ENCODE data around the gene SLC29A2.

The SLC29A2 gene

GRCh38 chr11:66413167-66413566 lies 41.6 kb upstream of the SLC29A2 start:
- Histone ChIP-seq H3K4me3 (ENCODE audit: severe bottlenecking) (no peak overlapping the region), H3K36me3 (ENCODE audit: low read depth) (no peaks in the 10 kb centered on the region), H3K4me1 (ENCODE audit: insufficient read depth, poor library complexity, severe bottlenecking) (no peaks in the 10 kb centered on the region), H3K27ac (ENCODE audit: poor library complexity, severe bottlenecking) (no peak overlapping the region), H3K9me3 (ENCODE audit: severe bottlenecking) (peaks cover 2% of the 10 kb centered on the region), H3K27me3 (ENCODE audit: insufficient read depth, poor library complexity, severe bottlenecking) (peaks cover 10% of the 10 kb centered on the region)
- ATAC-seq (ENCODE audit: low read depth) (no peak), DNase-seq (ENCODE audit: low spot score) (no peak)
- TF ChIP-seq, protein P1, sequence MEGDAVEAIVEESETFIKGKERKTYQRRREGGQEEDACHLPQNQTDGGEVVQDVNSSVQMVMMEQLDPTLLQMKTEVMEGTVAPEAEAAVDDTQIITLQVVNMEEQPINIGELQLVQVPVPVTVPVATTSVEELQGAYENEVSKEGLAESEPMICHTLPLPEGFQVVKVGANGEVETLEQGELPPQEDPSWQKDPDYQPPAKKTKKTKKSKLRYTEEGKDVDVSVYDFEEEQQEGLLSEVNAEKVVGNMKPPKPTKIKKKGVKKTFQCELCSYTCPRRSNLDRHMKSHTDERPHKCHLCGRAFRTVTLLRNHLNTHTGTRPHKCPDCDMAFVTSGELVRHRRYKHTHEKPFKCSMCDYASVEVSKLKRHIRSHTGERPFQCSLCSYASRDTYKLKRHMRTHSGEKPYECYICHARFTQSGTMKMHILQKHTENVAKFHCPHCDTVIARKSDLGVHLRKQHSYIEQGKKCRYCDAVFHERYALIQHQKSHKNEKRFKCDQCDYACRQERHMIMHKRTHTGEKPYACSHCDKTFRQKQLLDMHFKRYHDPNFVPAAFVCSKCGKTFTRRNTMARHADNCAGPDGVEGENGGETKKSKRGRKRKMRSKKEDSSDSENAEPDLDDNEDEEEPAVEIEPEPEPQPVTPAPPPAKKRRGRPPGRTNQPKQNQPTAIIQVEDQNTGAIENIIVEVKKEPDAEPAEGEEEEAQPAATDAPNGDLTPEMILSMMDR (IDR thresholded peaks at IDR 0.05; ENCODE audit: poor library complexity, severe bottlenecking) = no peak

DNA sequence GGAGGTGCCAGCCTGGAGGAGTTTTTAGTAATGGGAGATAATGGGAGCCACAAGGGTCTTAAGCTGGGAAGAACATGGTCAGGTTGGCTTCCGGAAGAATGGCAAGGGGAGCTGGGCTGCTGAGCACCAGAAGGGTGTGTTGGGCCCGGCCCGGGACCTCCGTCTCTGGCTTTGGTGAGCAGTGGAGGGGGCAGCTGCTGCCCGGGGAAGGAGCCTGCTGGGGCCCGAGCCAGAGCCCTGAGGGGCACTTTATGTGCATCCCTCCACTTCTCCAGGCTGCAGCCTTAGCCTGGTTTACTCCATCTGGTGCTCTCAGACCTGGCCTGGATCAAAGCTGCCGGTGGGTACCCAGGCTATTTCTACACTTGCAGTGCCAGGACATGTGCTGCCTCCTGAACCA lies 40.5 kb upstream of the SLC29A2 start:
- no peak for DNase-seq (ENCODE audit: low spot score)
- no peak overlapping the region for H3K27ac ChIP-seq (ENCODE audit: poor library complexity, severe bottlenecking)
- no peak overlapping the region for H3K4me3 ChIP-seq (ENCODE audit: severe bottlenecking)
- H3K9me3 ChIP-seq (ENCODE audit: severe bottlenecking) = peaks cover 2% of the 10 kb centered on the region
- TF ChIP-seq, protein P1 (IDR thresholded peaks at IDR 0.05; ENCODE audit: poor library complexity, severe bottlenecking) = no peak
- H3K4me1 ChIP-seq (ENCODE audit: insufficient read depth, poor library complexity, severe bottlenecking) = no peaks in the 10 kb centered on the region
- H3K27me3 ChIP-seq (ENCODE audit: insufficient read depth, poor library complexity, severe bottlenecking) = peaks cover 11% of the 10 kb centered on the region
- no peak for ATAC-seq (ENCODE audit: low read depth)
- no peaks in the 10 kb centered on the region for H3K36me3 ChIP-seq (ENCODE audit: low read depth)

GRCh38 chr11:66411323-66411722 lies 39.8 kb upstream of the SLC29A2 start:
- H3K27ac ChIP-seq (ENCODE audit: poor library complexity, severe bottlenecking) = no peak overlapping the region
- H3K9me3 ChIP-seq (ENCODE audit: severe bottlenecking) = peaks cover 2% of the 10 kb centered on the region
- no peaks in the 10 kb centered on the region for H3K36me3 ChIP-seq (ENCODE audit: low read depth)
- TF ChIP-seq, protein P1 (IDR thresholded peaks at IDR 0.05; ENCODE audit: poor library complexity, severe bottlenecking) = no peak
- peaks cover 13% of the 10 kb centered on the region for H3K27me3 ChIP-seq (ENCODE audit: insufficient read depth, poor library complexity, severe bottlenecking)
- H3K4me3 ChIP-seq (ENCODE audit: severe bottlenecking) = no peak overlapping the region
- no peak for ATAC-seq (ENCODE audit: low read depth)
- no peak for DNase-seq (ENCODE audit: low spot score)
- H3K4me1 ChIP-seq (ENCODE audit: insufficient read depth, poor library complexity, severe bottlenecking) = no peaks in the 10 kb centered on the region

GRCh38 chr11:66410191-66410590 lies 38.6 kb upstream of the SLC29A2 start:
- DNase-seq (ENCODE audit: low spot score) (no peak), ATAC-seq (ENCODE audit: low read depth) (no peak)
- H3K4me1 ChIP-seq (ENCODE audit: insufficient read depth, poor library complexity, severe bottlenecking) = no peaks in the 10 kb centered on the region
- TF ChIP-seq, protein P1 (IDR thresholded peaks at IDR 0.05; ENCODE audit: poor library complexity, severe bottlenecking) = no peak
- H3K27ac ChIP-seq (ENCODE audit: poor library complexity, severe bottlenecking) = no peak overlapping the region
- no peaks in the 10 kb centered on the region for H3K36me3 ChIP-seq (ENCODE audit: low read depth)
- no peaks in the 10 kb centered on the region for H3K9me3 ChIP-seq (ENCODE audit: severe bottlenecking)
- no peak overlapping the region for H3K4me3 ChIP-seq (ENCODE audit: severe bottlenecking)
- H3K27me3 ChIP-seq (ENCODE audit: insufficient read depth, poor library complexity, severe bottlenecking) = peaks cover 12% of the 10 kb centered on the region

DNA sequence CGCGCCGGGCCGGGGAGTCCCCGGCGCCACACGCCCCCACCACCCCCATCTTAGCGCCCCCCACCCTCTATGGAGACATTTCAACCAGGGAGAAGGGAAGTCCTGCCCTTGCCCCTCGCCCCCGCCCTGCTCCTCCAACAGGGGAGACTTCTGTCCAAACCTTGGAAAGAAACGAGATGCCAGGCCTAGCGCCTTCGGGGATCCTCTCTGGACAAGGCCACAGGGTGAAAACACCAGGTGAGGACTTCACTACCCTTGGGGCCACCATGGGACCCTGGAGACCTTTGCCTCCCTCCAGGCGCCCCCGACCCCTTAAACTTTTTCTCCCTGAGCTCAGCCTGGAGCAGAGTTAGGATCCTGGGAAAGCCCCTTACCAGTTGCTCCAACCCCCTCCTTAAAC lies 37.7 kb upstream of the SLC29A2 start:
- H3K4me3 ChIP-seq (ENCODE audit: severe bottlenecking) = no peak overlapping the region
- TF ChIP-seq, protein P1 (IDR thresholded peaks at IDR 0.05; ENCODE audit: poor library complexity, severe bottlenecking) = no peak
- H3K27me3 ChIP-seq (ENCODE audit: insufficient read depth, poor library complexity, severe bottlenecking) = peaks cover 17% of the 10 kb centered on the region

More for the DNA sequence above, 37.7 kb upstream of the SLC29A2 start:
- Histone ChIP-seq H3K4me1 (ENCODE audit: insufficient read depth, poor library complexity, severe bottlenecking) (no peaks in the 10 kb centered on the region), H3K36me3 (ENCODE audit: low read depth) (no peaks in the 10 kb centered on the region), H3K9me3 (ENCODE audit: severe bottlenecking) (no peaks in the 10 kb centered on the region), H3K27ac (ENCODE audit: poor library complexity, severe bottlenecking) (no peak overlapping the region)
- ATAC-seq (ENCODE audit: low read depth) = no peak
- DNase-seq (ENCODE audit: low spot score) = no peak

Measured in RWPE2 (cell line).